HepG2 (cell line): ENCODE data around the gene SCYGR5. TPM values are rescaled to one million over a fixed set of nuclear protein-coding genes. Genes with fewer than 3 reads are reported as not detected.

Source experiments
- BRD4 ChIP-seq: sonication (generic); formaldehyde crosslinking; IDR thresholded peaks from 2 replicates; pipeline ENCODE4 v1.4.0; 2020; ENCODE audit warnings: missing genetic modification reagents
- DR1 ChIP-seq: sonication (generic); formaldehyde crosslinking; IDR thresholded peaks from 2 replicates; pipeline ENCODE4 v1.8.0; 2021; ENCODE audit warnings: mild to moderate bottlenecking, missing genetic modification reagents, inconsistent platforms
- MTF1 ChIP-seq: sonication (generic); formaldehyde crosslinking; IDR thresholded peaks from 2 replicates; pipeline ENCODE4 v1.5.0; 2020; ENCODE audit warnings: missing genetic modification reagents
- REXO4 ChIP-seq: sonication (generic); formaldehyde crosslinking; IDR thresholded peaks from 2 replicates; pipeline ENCODE4 v1.8.0; 2022; ENCODE audit warnings: missing genetic modification reagents, mild to moderate bottlenecking, borderline replicate concordance
- RFXAP ChIP-seq: sonication (generic); formaldehyde crosslinking; IDR thresholded peaks from 2 replicates; pipeline ENCODE4 v1.4.0; 2020; ENCODE audit warnings: missing genetic modification reagents, borderline replicate concordance
- SRSF9 ChIP-seq: fragments of 200-400 bp; formaldehyde crosslinking; IDR thresholded peaks from 2 replicates; pipeline ENCODE4 v1.6.1; 2018; ENCODE audit warnings: borderline replicate concordance, mild to moderate bottlenecking, low read depth, low read length; ENCODE audit not compliant: insufficient read depth, poor library complexity, severe bottlenecking
- TAF1 ChIP-seq: sonication (generic); formaldehyde crosslinking; IDR thresholded peaks from 2 replicates; pipeline ENCODE4 v1.4.0; 2020; ENCODE audit warnings: missing genetic modification reagents
- TOPORS ChIP-seq: sonication (generic); formaldehyde crosslinking; IDR thresholded peaks from 2 replicates; pipeline ENCODE4 v1.8.0; 2023; ENCODE audit warnings: mild to moderate bottlenecking, missing genetic modification reagents
- ZNF143 ChIP-seq: sonication (generic); formaldehyde crosslinking; IDR thresholded peaks from 2 replicates; pipeline ENCODE4 v1.4.0; 2020; ENCODE audit warnings: missing genetic modification reagents
- ZNF230 ChIP-seq: sonication (generic); formaldehyde crosslinking; IDR thresholded peaks from 2 replicates; pipeline ENCODE4 v1.4.0; 2020; ENCODE audit warnings: mild to moderate bottlenecking, missing genetic modification reagents
- ZNF296 ChIP-seq: sonication (generic); formaldehyde crosslinking; conservative IDR thresholded peaks from 2 replicates; pipeline ENCODE4 v1.5.0; 2020; ENCODE audit warnings: mild to moderate bottlenecking, missing genetic modification reagents
- ZNF652 ChIP-seq: IDR thresholded peaks from 2 replicates; pipeline ENCODE4 v1.6.1; 2016; ENCODE audit warnings: low read depth, borderline replicate concordance
- ZNF83 ChIP-seq: sonication (generic); formaldehyde crosslinking; IDR thresholded peaks from 2 replicates; pipeline ENCODE4 v1.4.0; 2020; ENCODE audit warnings: missing genetic modification reagents, mild to moderate bottlenecking, borderline replicate concordance
- ZSCAN9 ChIP-seq: IDR thresholded peaks from 2 replicates; pipeline ENCODE4 v1.6.1; 2016; ENCODE audit warnings: borderline replicate concordance
- polyA plus RNA-seq, 8 experiments: library from polyadenylated mRNA; depleted of rRNA in 3 of 8; stranded (reverse) in 7 of 8; unstranded in 1 of 8; fragments of >200 nt; fragmentation: Illumina TruSeq in 4 of 8; extraction: Trizol in 4 of 8; gene quantifications; 2 replicates each; pipeline versions ENCODE4 v1.2.1 to v1.2.3, GENCODE V29; 2011 to 2016; ENCODE audit warnings: low read depth in 4 of 8, missing spikeins in 1 of 8, mixed read lengths in 1 of 8; ENCODE audit not compliant: insufficient read depth in 1 of 8
- total RNA-seq, 5 experiments: library from RNA; depleted of rRNA; stranded (reverse); fragments of >200 nt; fragmentation: Illumina TruSeq; extraction: Trizol; gene quantifications; 2 replicates each; pipeline ENCODE4 v1.2.3, GENCODE V29; 2016; ENCODE audit warnings: low read depth in 1 of 5
- TF ChIP-seq, protein P1 (sequence below): sonication (generic); formaldehyde crosslinking; IDR thresholded peaks from 2 replicates; pipeline ENCODE4 v1.5.0; 2020; ENCODE audit warnings: mild to moderate bottlenecking, missing genetic modification reagents
- TF ChIP-seq, protein P2 (sequence below), 2 experiments: IDR thresholded peaks; 2 replicates each; pipeline ENCODE4 v1.6.1; 2011 to 2012; ENCODE audit warnings: low read length in 2 of 2, borderline replicate concordance in 1 of 2, low read depth in 1 of 2, mild to moderate bottlenecking in 1 of 2, moderate library complexity in 1 of 2
- TF ChIP-seq, protein P3 (sequence below): IDR thresholded peaks from 2 replicates; pipeline ENCODE4 v1.6.1; 2016; ENCODE audit warnings: low read depth, control low read depth
- TF ChIP-seq, protein P4 (sequence below): sonication (generic); formaldehyde crosslinking; IDR thresholded peaks from 2 replicates; pipeline ENCODE4 v1.9.0; 2021; ENCODE audit warnings: missing genetic modification reagents, mild to moderate bottlenecking, borderline replicate concordance
- TF ChIP-seq, protein P5 (sequence below): IDR thresholded peaks from 2 replicates; pipeline ENCODE4 v1.6.1; 2016

Gene SCYGR5
- total and polyA plus RNA-seq, 2 of the 13 experiments (the other 11 are each of a cell fraction or from before 2014, with no cell fraction given) = not detected

DNA sequence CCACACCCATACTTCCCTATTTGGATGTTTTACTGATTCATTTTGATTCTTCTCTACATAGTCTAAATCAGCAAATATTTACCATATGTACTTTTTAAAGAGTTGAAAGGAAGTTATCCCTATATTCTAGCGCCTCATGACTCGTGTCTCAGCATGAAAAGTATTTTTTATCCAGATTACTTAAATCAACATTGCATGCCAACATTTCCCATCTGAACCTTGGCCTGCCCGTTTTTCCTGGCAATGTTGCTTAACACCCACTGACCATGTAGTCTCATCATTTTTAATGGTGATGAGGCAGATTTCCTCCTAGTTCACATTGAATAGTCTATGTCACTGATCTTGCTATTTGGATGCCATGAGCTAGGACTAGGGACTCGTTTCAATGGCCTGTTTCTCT is 13.2 kb upstream of the SCYGR5 start (continued):
- TF ChIP-seq, protein P1, sequence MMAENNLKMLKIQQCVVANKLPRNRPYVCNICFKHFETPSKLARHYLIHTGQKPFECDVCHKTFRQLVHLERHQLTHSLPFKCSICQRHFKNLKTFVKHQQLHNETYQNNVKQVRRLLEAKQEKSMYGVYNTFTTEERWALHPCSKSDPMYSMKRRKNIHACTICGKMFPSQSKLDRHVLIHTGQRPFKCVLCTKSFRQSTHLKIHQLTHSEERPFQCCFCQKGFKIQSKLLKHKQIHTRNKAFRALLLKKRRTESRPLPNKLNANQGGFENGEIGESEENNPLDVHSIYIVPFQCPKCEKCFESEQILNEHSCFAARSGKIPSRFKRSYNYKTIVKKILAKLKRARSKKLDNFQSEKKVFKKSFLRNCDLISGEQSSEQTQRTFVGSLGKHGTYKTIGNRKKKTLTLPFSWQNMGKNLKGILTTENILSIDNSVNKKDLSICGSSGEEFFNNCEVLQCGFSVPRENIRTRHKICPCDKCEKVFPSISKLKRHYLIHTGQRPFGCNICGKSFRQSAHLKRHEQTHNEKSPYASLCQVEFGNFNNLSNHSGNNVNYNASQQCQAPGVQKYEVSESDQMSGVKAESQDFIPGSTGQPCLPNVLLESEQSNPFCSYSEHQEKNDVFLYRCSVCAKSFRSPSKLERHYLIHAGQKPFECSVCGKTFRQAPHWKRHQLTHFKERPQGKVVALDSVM = no peak
- no peak for TF ChIP-seq DR1
- TF ChIP-seq, protein P2, sequence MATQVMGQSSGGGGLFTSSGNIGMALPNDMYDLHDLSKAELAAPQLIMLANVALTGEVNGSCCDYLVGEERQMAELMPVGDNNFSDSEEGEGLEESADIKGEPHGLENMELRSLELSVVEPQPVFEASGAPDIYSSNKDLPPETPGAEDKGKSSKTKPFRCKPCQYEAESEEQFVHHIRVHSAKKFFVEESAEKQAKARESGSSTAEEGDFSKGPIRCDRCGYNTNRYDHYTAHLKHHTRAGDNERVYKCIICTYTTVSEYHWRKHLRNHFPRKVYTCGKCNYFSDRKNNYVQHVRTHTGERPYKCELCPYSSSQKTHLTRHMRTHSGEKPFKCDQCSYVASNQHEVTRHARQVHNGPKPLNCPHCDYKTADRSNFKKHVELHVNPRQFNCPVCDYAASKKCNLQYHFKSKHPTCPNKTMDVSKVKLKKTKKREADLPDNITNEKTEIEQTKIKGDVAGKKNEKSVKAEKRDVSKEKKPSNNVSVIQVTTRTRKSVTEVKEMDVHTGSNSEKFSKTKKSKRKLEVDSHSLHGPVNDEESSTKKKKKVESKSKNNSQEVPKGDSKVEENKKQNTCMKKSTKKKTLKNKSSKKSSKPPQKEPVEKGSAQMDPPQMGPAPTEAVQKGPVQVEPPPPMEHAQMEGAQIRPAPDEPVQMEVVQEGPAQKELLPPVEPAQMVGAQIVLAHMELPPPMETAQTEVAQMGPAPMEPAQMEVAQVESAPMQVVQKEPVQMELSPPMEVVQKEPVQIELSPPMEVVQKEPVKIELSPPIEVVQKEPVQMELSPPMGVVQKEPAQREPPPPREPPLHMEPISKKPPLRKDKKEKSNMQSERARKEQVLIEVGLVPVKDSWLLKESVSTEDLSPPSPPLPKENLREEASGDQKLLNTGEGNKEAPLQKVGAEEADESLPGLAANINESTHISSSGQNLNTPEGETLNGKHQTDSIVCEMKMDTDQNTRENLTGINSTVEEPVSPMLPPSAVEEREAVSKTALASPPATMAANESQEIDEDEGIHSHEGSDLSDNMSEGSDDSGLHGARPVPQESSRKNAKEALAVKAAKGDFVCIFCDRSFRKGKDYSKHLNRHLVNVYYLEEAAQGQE (IDR thresholded peaks at IDR 0.05; ENCODE audit: borderline replicate concordance in 1 of 2, low read depth in 1 of 2, low read length in 2 of 2) = no peak
- TF ChIP-seq TAF1 (CRISPR knock-in tag) = no peak
- TF ChIP-seq RFXAP (CRISPR knock-in tag) = no peak
- no peak for TF ChIP-seq ZNF230
- TF ChIP-seq BRD4 = no peak
- no peak for TF ChIP-seq REXO4 (CRISPR knock-in tag)
- TF ChIP-seq, protein P3, sequence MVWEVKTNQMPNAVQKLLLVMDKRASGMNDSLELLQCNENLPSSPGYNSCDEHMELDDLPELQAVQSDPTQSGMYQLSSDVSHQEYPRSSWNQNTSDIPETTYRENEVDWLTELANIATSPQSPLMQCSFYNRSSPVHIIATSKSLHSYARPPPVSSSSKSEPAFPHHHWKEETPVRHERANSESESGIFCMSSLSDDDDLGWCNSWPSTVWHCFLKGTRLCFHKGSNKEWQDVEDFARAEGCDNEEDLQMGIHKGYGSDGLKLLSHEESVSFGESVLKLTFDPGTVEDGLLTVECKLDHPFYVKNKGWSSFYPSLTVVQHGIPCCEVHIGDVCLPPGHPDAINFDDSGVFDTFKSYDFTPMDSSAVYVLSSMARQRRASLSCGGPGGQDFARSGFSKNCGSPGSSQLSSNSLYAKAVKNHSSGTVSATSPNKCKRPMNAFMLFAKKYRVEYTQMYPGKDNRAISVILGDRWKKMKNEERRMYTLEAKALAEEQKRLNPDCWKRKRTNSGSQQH (CRISPR knock-in tag) = no peak
- TF ChIP-seq MTF1 (CRISPR knock-in tag) = no peak
- TF ChIP-seq, protein P4, sequence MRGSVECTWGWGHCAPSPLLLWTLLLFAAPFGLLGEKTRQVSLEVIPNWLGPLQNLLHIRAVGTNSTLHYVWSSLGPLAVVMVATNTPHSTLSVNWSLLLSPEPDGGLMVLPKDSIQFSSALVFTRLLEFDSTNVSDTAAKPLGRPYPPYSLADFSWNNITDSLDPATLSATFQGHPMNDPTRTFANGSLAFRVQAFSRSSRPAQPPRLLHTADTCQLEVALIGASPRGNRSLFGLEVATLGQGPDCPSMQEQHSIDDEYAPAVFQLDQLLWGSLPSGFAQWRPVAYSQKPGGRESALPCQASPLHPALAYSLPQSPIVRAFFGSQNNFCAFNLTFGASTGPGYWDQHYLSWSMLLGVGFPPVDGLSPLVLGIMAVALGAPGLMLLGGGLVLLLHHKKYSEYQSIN (CRISPR knock-in tag) = no peak
- no peak for TF ChIP-seq ZNF83 (CRISPR knock-in tag)
- TF ChIP-seq TOPORS = no peak
- TF ChIP-seq ZNF143 = no peak
- no peak for TF ChIP-seq ZNF652 (CRISPR knock-in tag)
- no peak for TF ChIP-seq SRSF9
- TF ChIP-seq, protein P5, sequence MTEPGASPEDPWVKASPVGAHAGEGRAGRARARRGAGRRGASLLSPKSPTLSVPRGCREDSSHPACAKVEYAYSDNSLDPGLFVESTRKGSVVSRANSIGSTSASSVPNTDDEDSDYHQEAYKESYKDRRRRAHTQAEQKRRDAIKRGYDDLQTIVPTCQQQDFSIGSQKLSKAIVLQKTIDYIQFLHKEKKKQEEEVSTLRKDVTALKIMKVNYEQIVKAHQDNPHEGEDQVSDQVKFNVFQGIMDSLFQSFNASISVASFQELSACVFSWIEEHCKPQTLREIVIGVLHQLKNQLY = no peak
- TF ChIP-seq ZSCAN9 (CRISPR knock-in tag) = no peak
- TF ChIP-seq ZNF296 (CRISPR knock-in tag) = no peak
